HepG2 (cell line): Measurements from ENCODE around the gene MAPK14. TPM values are rescaled to one million over a fixed set of nuclear protein-coding genes. Genes with fewer than 3 reads are reported as not detected.
A peak's percentile ranks its signal among the peaks of the same experiment; 100 is the strongest.

Source experiments
- ATAD3A ChIP-seq: sonication (generic); formaldehyde crosslinking; IDR thresholded peaks from 2 replicates; pipeline ENCODE4 v1.4.0; 2020; ENCODE audit warnings: missing genetic modification reagents
- ATF7 ChIP-seq, 2 experiments: fragments of 450-650 bp in 1 of 2; sonication (generic) in 1 of 2; formaldehyde crosslinking in 1 of 2; IDR thresholded peaks; 2 replicates each; pipeline versions ENCODE4 v1.4.0 to v1.6.1; 2016 to 2020; ENCODE audit warnings: antibody characterized with exemption in 1 of 2, mild to moderate bottlenecking in 1 of 2, missing genetic modification reagents in 1 of 2
- BRF2 ChIP-seq: sonication (generic); formaldehyde crosslinking; IDR thresholded peaks from 2 replicates; pipeline ENCODE4 v1.8.1; 2022; ENCODE audit warnings: mild to moderate bottlenecking, missing genetic modification reagents
- CREB1 ChIP-seq, 2 experiments: fragments of 450-650 bp in 1 of 2; IDR thresholded peaks; 2 replicates each; pipeline ENCODE4 v1.6.1; 2016 to 2017; ENCODE audit warnings: control low read depth in 1 of 2, mild to moderate bottlenecking in 1 of 2, missing compliant biosample characterization in 1 of 2, missing genetic modification characterization in 1 of 2
- ETV5 ChIP-seq: IDR thresholded peaks from 2 replicates; pipeline ENCODE4 v1.6.1; 2018; ENCODE audit warnings: missing biosample characterization, missing genetic modification reagents, inconsistent platforms, borderline replicate concordance
- MTA3 ChIP-seq: sonication (generic); formaldehyde crosslinking; IDR thresholded peaks from 2 replicates; pipeline ENCODE4 v1.4.0; 2020; ENCODE audit warnings: missing genetic modification reagents
- MXI1 ChIP-seq: IDR thresholded peaks from 3 replicates; pipeline ENCODE4 v1.6.1; 2012; ENCODE audit warnings: low read depth, low read length, inconsistent platforms, borderline replicate concordance
- NFKBIZ ChIP-seq: IDR thresholded peaks from 2 replicates; pipeline ENCODE4 v1.6.1; 2018; ENCODE audit warnings: missing genetic modification reagents, missing compliant biosample characterization
- NR2F6 ChIP-seq, 2 experiments: IDR thresholded peaks; 2 replicates each; pipeline ENCODE4 v1.6.1; 2016; ENCODE audit warnings: antibody characterized with exemption in 1 of 2, mild to moderate bottlenecking in 1 of 2
- RAD21 ChIP-seq: fragments of 450-650 bp; formaldehyde crosslinking; IDR thresholded peaks from 2 replicates; pipeline ENCODE4 v1.5.0; 2020; ENCODE audit warnings: mild to moderate bottlenecking
- U2AF2 ChIP-seq: fragments of 200-400 bp; formaldehyde crosslinking; IDR thresholded peaks from 2 replicates; pipeline ENCODE4 v1.6.1; 2017; ENCODE audit warnings: low read depth, mild to moderate bottlenecking, low read length
- ZNF275 ChIP-seq: sonication (generic); formaldehyde crosslinking; IDR thresholded peaks from 2 replicates; pipeline ENCODE4 v1.8.0; 2022; ENCODE audit warnings: missing genetic modification reagents, mild to moderate bottlenecking, inconsistent platforms, borderline replicate concordance
- ZNF343 ChIP-seq: sonication (generic); formaldehyde crosslinking; IDR thresholded peaks from 2 replicates; pipeline ENCODE4 v1.4.0; 2020; ENCODE audit warnings: mild to moderate bottlenecking, missing genetic modification reagents
- ZNF7 ChIP-seq: IDR thresholded peaks from 2 replicates; pipeline ENCODE4 v1.6.1; 2016; ENCODE audit warnings: missing biosample characterization, missing genetic modification reagents
- ZNF713 ChIP-seq: sonication (generic); formaldehyde crosslinking; IDR thresholded peaks from 2 replicates; pipeline ENCODE4 v1.4.0; 2020; ENCODE audit warnings: mild to moderate bottlenecking, missing genetic modification reagents
- ZNF761 ChIP-seq: sonication (generic); formaldehyde crosslinking; conservative IDR thresholded peaks from 2 replicates; pipeline ENCODE4 v1.4.0; 2020; ENCODE audit warnings: mild to moderate bottlenecking, missing genetic modification reagents
- ZZZ3 ChIP-seq: sonication (generic); formaldehyde crosslinking; IDR thresholded peaks from 2 replicates; pipeline ENCODE4 v1.4.0; 2020; ENCODE audit warnings: missing genetic modification reagents, mild to moderate bottlenecking, borderline replicate concordance
- polyA plus RNA-seq, 8 experiments: library from polyadenylated mRNA; depleted of rRNA in 3 of 8; stranded (reverse) in 7 of 8; unstranded in 1 of 8; fragments of >200 nt; fragmentation: Illumina TruSeq in 4 of 8; extraction: Trizol in 4 of 8; gene quantifications; 2 replicates each; pipeline versions ENCODE4 v1.2.1 to v1.2.3, GENCODE V29; 2011 to 2016; ENCODE audit warnings: low read depth in 4 of 8, missing spikeins in 1 of 8, mixed read lengths in 1 of 8; ENCODE audit not compliant: insufficient read depth in 1 of 8
- total RNA-seq, 5 experiments: library from RNA; depleted of rRNA; stranded (reverse); fragments of >200 nt; fragmentation: Illumina TruSeq; extraction: Trizol; gene quantifications; 2 replicates each; pipeline ENCODE4 v1.2.3, GENCODE V29; 2016; ENCODE audit warnings: low read depth in 1 of 5
- TF ChIP-seq, protein P1 (sequence below): sonication (generic); formaldehyde crosslinking; IDR thresholded peaks from 2 replicates; pipeline ENCODE4 v1.4.0; 2020; ENCODE audit warnings: missing genetic modification reagents
- TF ChIP-seq, protein P2 (sequence below), 2 experiments: sonication (generic) in 1 of 2; formaldehyde crosslinking in 1 of 2; IDR thresholded peaks; 2 replicates each; pipeline versions ENCODE4 v1.4.0 to v1.6.1; 2016 to 2020; ENCODE audit warnings: borderline replicate concordance in 1 of 2, low read depth in 1 of 2, mild to moderate bottlenecking in 1 of 2, missing genetic modification reagents in 1 of 2
- TF ChIP-seq, protein P3 (sequence below): sonication (generic); formaldehyde crosslinking; IDR thresholded peaks from 2 replicates; pipeline ENCODE4 v1.5.1; 2020; ENCODE audit warnings: mild to moderate bottlenecking, moderate library complexity, missing genetic modification reagents

The MAPK14 gene
- total and polyA plus RNA-seq, 2 of the 13 experiments (the other 11 are each of a cell fraction or from before 2014, with no cell fraction given): 66.3 to 67.3 TPM

- TF ChIP-seq, protein P1, sequence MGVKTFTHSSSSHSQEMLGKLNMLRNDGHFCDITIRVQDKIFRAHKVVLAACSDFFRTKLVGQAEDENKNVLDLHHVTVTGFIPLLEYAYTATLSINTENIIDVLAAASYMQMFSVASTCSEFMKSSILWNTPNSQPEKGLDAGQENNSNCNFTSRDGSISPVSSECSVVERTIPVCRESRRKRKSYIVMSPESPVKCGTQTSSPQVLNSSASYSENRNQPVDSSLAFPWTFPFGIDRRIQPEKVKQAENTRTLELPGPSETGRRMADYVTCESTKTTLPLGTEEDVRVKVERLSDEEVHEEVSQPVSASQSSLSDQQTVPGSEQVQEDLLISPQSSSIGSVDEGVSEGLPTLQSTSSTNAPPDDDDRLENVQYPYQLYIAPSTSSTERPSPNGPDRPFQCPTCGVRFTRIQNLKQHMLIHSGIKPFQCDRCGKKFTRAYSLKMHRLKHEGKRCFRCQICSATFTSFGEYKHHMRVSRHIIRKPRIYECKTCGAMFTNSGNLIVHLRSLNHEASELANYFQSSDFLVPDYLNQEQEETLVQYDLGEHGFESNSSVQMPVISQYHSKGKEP: no peak
- TF ChIP-seq ZNF713 (CRISPR knock-in tag): no peak
- no peak for TF ChIP-seq ATAD3A (CRISPR knock-in tag)
- TF ChIP-seq BRF2 (CRISPR knock-in tag): no peak
- TF ChIP-seq U2AF2: no peak
- TF ChIP-seq ZNF275 (CRISPR knock-in tag): no peak
- TF ChIP-seq, protein P2, sequence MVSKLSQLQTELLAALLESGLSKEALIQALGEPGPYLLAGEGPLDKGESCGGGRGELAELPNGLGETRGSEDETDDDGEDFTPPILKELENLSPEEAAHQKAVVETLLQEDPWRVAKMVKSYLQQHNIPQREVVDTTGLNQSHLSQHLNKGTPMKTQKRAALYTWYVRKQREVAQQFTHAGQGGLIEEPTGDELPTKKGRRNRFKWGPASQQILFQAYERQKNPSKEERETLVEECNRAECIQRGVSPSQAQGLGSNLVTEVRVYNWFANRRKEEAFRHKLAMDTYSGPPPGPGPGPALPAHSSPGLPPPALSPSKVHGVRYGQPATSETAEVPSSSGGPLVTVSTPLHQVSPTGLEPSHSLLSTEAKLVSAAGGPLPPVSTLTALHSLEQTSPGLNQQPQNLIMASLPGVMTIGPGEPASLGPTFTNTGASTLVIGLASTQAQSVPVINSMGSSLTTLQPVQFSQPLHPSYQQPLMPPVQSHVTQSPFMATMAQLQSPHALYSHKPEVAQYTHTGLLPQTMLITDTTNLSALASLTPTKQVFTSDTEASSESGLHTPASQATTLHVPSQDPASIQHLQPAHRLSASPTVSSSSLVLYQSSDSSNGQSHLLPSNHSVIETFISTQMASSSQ (IDR thresholded peaks at IDR 0.05; ENCODE audit: low read depth): no peak
- TF ChIP-seq, protein P2 (CRISPR knock-in tag; IDR thresholded peaks at IDR 0.05; ENCODE audit: borderline replicate concordance): no peak
- TF ChIP-seq ATF7 (IDR thresholded peaks at IDR 0.05): no peak
- TF ChIP-seq ATF7 (CRISPR knock-in tag; IDR thresholded peaks at IDR 0.05): no peak
- TF ChIP-seq MTA3 (CRISPR knock-in tag): no peak
- TF ChIP-seq ETV5: no peak
- no peak for TF ChIP-seq ZNF761 (CRISPR knock-in tag)
- no peak for TF ChIP-seq NFKBIZ (CRISPR knock-in tag)
- no peak for TF ChIP-seq CREB1 (IDR thresholded peaks at IDR 0.05)
- peak; percentile 37; the same call in 1 of the 2 replicates for TF ChIP-seq CREB1 (CRISPR knock-in tag; IDR thresholded peaks at IDR 0.05)
- TF ChIP-seq NR2F6 (IDR thresholded peaks at IDR 0.05): no peak
- TF ChIP-seq NR2F6 (CRISPR knock-in tag; IDR thresholded peaks at IDR 0.05): peak; percentile 35; the same call in 1 of the 2 replicates
- no peak for TF ChIP-seq ZNF7 (CRISPR knock-in tag)
- TF ChIP-seq, protein P3, sequence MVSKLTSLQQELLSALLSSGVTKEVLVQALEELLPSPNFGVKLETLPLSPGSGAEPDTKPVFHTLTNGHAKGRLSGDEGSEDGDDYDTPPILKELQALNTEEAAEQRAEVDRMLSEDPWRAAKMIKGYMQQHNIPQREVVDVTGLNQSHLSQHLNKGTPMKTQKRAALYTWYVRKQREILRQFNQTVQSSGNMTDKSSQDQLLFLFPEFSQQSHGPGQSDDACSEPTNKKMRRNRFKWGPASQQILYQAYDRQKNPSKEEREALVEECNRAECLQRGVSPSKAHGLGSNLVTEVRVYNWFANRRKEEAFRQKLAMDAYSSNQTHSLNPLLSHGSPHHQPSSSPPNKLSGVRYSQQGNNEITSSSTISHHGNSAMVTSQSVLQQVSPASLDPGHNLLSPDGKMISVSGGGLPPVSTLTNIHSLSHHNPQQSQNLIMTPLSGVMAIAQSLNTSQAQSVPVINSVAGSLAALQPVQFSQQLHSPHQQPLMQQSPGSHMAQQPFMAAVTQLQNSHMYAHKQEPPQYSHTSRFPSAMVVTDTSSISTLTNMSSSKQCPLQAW: no peak
- TF ChIP-seq ZNF343 (CRISPR knock-in tag): no peak
- no peak; the same call in 2 of the 3 replicates for TF ChIP-seq MXI1
- no peak for TF ChIP-seq ZZZ3 (CRISPR knock-in tag)
- peak; percentile 41; the same call in 1 of the 2 replicates for TF ChIP-seq RAD21 (CRISPR knock-in tag)
Observed at GRCh38 chr6:36075656-36076055, 48.0 kb downstream of the MAPK14 start (continued).
